Activated T-helper 17 cell treated with anti-CD3 and anti-CD28 coated beads, Interleukin-2, amount 50 U/mL, for 72 hours (primary cell): Measurements from ENCODE around the gene B3GALT2. TPM values are rescaled to one million over a fixed set of nuclear protein-coding genes. Genes with fewer than 3 reads are reported as not detected.

Source experiments
- ATAC-seq: fragments of 150-1000 bp; cut with Tn5 transposase; replicated peaks from 2 replicates; pipeline ENCODE4 v1.10.0; 2021; ENCODE audit warnings: mild to moderate bottlenecking, moderate library complexity
- H3K27ac Mint-ChIP-seq: one replicate; pipeline ENCODE4 v1.8.0; 2022; ENCODE audit warnings: mixed read lengths
- H3K27me3 Mint-ChIP-seq: one replicate; pipeline ENCODE4 v1.8.0; 2022; ENCODE audit warnings: mixed read lengths
- H3K36me3 Mint-ChIP-seq: one replicate; pipeline ENCODE4 v1.8.0; 2022; ENCODE audit warnings: low read depth, mild to moderate bottlenecking, mixed read lengths
- H3K4me1 Mint-ChIP-seq: one replicate; pipeline ENCODE4 v1.8.0; 2022; ENCODE audit warnings: mixed read lengths
- H3K4me3 Mint-ChIP-seq: one replicate; pipeline ENCODE4 v1.8.0; 2022; ENCODE audit warnings: mild to moderate bottlenecking, mixed read lengths
- H3K9me3 Mint-ChIP-seq: one replicate; pipeline ENCODE4 v1.8.0; 2022; ENCODE audit warnings: mixed read lengths
- total RNA-seq, 2 donors: library from RNA; stranded (reverse); gene quantifications; one replicate each; pipeline ENCODE4 v1.2.3, GENCODE V29; 2022

Gene B3GALT2
- total RNA-seq, 2 donors from 2014 or later: 1.4 to 1.8 TPM

- no peak overlapping the region for H3K4me3 Mint-ChIP-seq
- no peak for ATAC-seq
- no peaks in the 10 kb centered on the region for H3K27me3 Mint-ChIP-seq
- H3K27ac Mint-ChIP-seq: no peak overlapping the region
- H3K36me3 Mint-ChIP-seq: peaks cover 94% of the 10 kb centered on the region
- no peaks in the 10 kb centered on the region for H3K9me3 Mint-ChIP-seq
- H3K4me1 Mint-ChIP-seq: peaks cover 5% of the 10 kb centered on the region
Observed at GRCh38 chr1:193144999-193145398, 41.4 kb downstream of the B3GALT2 start.

GRCh38 chr1:193144361-193144938 is 42.0 kb downstream of the B3GALT2 start:
- Mint-ChIP-seq H3K36me3 (peaks cover 94% of the 10 kb centered on the region), H3K27me3 (no peaks in the 10 kb centered on the region), H3K9me3 (no peaks in the 10 kb centered on the region), H3K27ac (no peak overlapping the region), H3K4me1 (peaks cover 5% of the 10 kb centered on the region), H3K4me3 (no peak overlapping the region)
- ATAC-seq: no peak

DNA sequence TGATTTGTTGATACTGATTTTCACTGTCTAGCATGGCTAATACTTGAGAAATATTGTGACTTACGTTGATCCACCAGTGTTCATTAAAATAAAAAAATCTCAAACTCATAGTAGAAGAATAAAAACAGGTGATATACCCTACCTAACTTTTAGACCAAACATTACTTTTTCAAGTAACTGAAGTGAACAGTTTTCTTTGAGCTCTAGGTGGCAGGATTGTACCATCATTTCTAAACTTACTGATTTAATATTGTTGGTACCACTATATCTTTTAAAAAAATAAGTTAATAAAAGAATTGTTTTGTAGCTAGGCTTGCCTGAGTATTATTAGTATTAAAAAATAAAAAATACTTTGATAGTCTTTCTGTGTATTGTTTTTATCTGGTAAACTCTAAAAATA is 43.1 kb downstream of the B3GALT2 start:
- H3K9me3 Mint-ChIP-seq: no peaks in the 10 kb centered on the region
- no peak overlapping the region for H3K4me3 Mint-ChIP-seq
- no peaks in the 10 kb centered on the region for H3K27me3 Mint-ChIP-seq
- H3K27ac Mint-ChIP-seq: no peak overlapping the region
- H3K4me1 Mint-ChIP-seq: peaks cover 5% of the 10 kb centered on the region
- ATAC-seq: no peak
- H3K36me3 Mint-ChIP-seq: peaks cover 94% of the 10 kb centered on the region

GRCh38 chr1:193142409-193142808 is 44.0 kb downstream of the B3GALT2 start:
- Mint-ChIP-seq H3K27me3 (no peaks in the 10 kb centered on the region), H3K27ac (no peak overlapping the region), H3K36me3 (peaks cover 94% of the 10 kb centered on the region)

DNA sequence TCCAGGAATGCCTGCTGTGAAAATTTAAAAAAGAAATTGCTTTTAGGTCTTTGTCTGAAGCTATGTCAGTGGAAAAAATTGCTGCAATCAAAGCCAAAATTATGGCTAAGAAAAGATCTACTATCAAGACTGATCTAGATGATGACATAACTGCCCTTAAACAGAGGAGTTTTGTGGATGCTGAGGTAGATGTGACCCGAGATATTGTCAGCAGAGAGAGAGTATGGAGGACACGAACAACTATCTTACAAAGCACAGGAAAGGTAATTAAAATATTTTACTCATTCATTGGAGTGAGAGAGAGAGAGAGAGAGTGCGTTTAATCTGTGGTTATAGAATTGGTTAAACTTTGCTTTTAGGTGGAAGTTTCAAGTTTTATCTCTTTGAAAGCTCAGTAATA is 44.6 kb downstream of the B3GALT2 start:
- H3K9me3 Mint-ChIP-seq: no peaks in the 10 kb centered on the region

More at GRCh38 chr1:193142409-193142808, 44.0 kb downstream of the B3GALT2 start:
- no peak for ATAC-seq
- Mint-ChIP-seq H3K9me3 (no peaks in the 10 kb centered on the region), H3K4me3 (no peak overlapping the region), H3K4me1 (peaks cover 5% of the 10 kb centered on the region)

GRCh38 chr1:193140254-193140653 is 46.2 kb downstream of the B3GALT2 start:
- H3K4me3 Mint-ChIP-seq: no peak overlapping the region
- no peaks in the 10 kb centered on the region for H3K9me3 Mint-ChIP-seq
- peaks cover 5% of the 10 kb centered on the region for H3K4me1 Mint-ChIP-seq
- peaks cover 95% of the 10 kb centered on the region for H3K36me3 Mint-ChIP-seq
- no peaks in the 10 kb centered on the region for H3K27me3 Mint-ChIP-seq
- ATAC-seq: no peak
- no peak overlapping the region for H3K27ac Mint-ChIP-seq

More for the DNA sequence above, 44.6 kb downstream of the B3GALT2 start:
- H3K36me3 Mint-ChIP-seq: peaks cover 94% of the 10 kb centered on the region
- H3K4me3 Mint-ChIP-seq: no peak overlapping the region
- H3K4me1 Mint-ChIP-seq: peaks cover 5% of the 10 kb centered on the region
- peak; percentile 64 for ATAC-seq
- H3K27me3 Mint-ChIP-seq: no peaks in the 10 kb centered on the region
- H3K27ac Mint-ChIP-seq: peak overlapping the region; percentile 6

DNA sequence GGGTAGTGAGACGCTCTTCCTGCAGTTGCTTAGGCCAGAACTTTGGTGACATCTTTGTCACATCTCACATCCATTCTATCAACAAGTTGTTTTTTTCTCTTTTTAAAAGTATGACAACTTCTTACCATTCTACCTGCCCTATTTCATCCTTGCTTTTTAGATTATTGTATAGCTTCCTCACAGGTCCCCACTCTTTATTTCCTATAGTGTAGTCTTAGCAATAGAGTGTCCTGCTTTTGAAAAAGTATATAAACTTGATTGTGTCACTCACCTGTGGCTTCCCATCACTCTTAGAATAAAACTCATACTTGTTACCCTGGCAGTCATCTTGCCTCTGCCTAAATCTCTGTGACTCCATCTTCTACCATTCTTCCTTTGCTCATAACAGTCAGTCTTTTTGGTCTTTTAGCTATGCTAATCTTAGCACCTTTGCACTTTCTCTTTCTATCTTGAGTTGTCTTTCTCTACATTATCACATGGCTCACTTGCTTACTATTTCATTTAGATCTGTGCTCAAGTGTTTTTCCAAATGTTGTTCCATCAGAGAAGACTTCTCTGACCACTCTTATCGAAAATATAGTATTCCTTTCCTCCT is 55.0 kb downstream of the B3GALT2 start:
- Mint-ChIP-seq H3K27me3 (no peaks in the 10 kb centered on the region), H3K36me3 (peaks cover 95% of the 10 kb centered on the region), H3K4me1 (peaks cover 24% of the 10 kb centered on the region), H3K9me3 (no peaks in the 10 kb centered on the region), H3K4me3 (peak overlapping the region; percentile 14), H3K27ac (peak overlapping the region; percentile 7)
- peak; percentile 70 for ATAC-seq

Other genes with a start within 250 kb of the B3GALT2 start
- gene UCHL5, start 127.3 kb downstream of the B3GALT2 start, total RNA-seq: 10 to 100 TPM; 45.2 to 75.4 TPM
- gene RO60, start 127.0 kb downstream of the B3GALT2 start, total RNA-seq: 10 to 100 TPM; 65.9 to 76.3 TPM
- 10 to 100 TPM; 15.1 to 32.2 TPM for gene GLRX2, start 81.2 kb downstream of the B3GALT2 start, total RNA-seq
- 10 to 100 TPM; 62.7 to 66.0 TPM for gene CDC73, start 64.6 kb downstream of the B3GALT2 start, total RNA-seq